ENCODE data around the gene CACNA2D3. TPM values are rescaled to one million over a fixed set of nuclear protein-coding genes. Genes with fewer than 3 reads are reported as not detected.

Gene CACNA2D3
- total RNA-seq, 1 donor from 2014 or later = 3.6 TPM

GRCh38 chr3:54488297-54488696 lies 365.9 kb downstream of the CACNA2D3 start:
- no peak overlapping the region for H3K27ac ChIP-seq

GRCh38 chr3:54494209-54494608 lies 371.9 kb downstream of the CACNA2D3 start:
- ATAC-seq (no peak), DNase-seq (no peak)
- H3K4me1 ChIP-seq = no peaks in the 10 kb centered on the region
- TF ChIP-seq CTCF (IDR thresholded peaks at IDR 0.05) = no peak
- no peak overlapping the region for H3K4me3 ChIP-seq
- intact Hi-C loops (cut with DNase I) = no loop called here
- no peaks in the 10 kb centered on the region for H3K36me3 ChIP-seq
- H3K27ac ChIP-seq = no peak overlapping the region
- peaks cover 14% of the 10 kb centered on the region for H3K9me3 ChIP-seq
- H3K27me3 ChIP-seq (ENCODE audit: low read depth) = no peaks in the 10 kb centered on the region

More at GRCh38 chr3:54488297-54488696, 365.9 kb downstream of the CACNA2D3 start:
- ATAC-seq = no peak
- Histone ChIP-seq H3K4me3 (no peak overlapping the region), H3K27me3 (ENCODE audit: low read depth) (no peaks in the 10 kb centered on the region), H3K36me3 (no peaks in the 10 kb centered on the region), H3K4me1 (no peaks in the 10 kb centered on the region), H3K9me3 (no peaks in the 10 kb centered on the region)
- intact Hi-C loops (cut with DNase I) = no loop called here
- no peak for TF ChIP-seq CTCF (IDR thresholded peaks at IDR 0.05)
- no peak for DNase-seq

- DNase-seq = no peak
- no peaks in the 10 kb centered on the region for H3K36me3 ChIP-seq
- H3K27me3 ChIP-seq (ENCODE audit: low read depth) = no peaks in the 10 kb centered on the region
- no peaks in the 10 kb centered on the region for H3K9me3 ChIP-seq
- intact Hi-C loops (cut with DNase I) = no loop called here
- H3K4me1 ChIP-seq = no peaks in the 10 kb centered on the region
- no peak for ATAC-seq
- no peak for TF ChIP-seq CTCF (IDR thresholded peaks at IDR 0.05)
- no peak overlapping the region for H3K27ac ChIP-seq
- H3K4me3 ChIP-seq = no peak overlapping the region
These were observed 384.3 kb downstream of the CACNA2D3 start for GRCh38 chr3:54506603-54507002.

- intact Hi-C loops (cut with DNase I) = no loop called here
- TF ChIP-seq CTCF (IDR thresholded peaks at IDR 0.05) = no peak
These were observed 385.6 kb downstream of the CACNA2D3 start for GRCh38 chr3:54507876-54508460.

GRCh38 chr3:54510506-54510905 lies 388.2 kb downstream of the CACNA2D3 start:
- H3K36me3 ChIP-seq = no peaks in the 10 kb centered on the region
- DNase-seq (no peak), ATAC-seq (no peak)
- H3K27ac ChIP-seq = no peak overlapping the region
- intact Hi-C loops (cut with DNase I) = no loop called here
- no peak for TF ChIP-seq CTCF (IDR thresholded peaks at IDR 0.05)
- no peaks in the 10 kb centered on the region for H3K27me3 ChIP-seq (ENCODE audit: low read depth)
- H3K4me3 ChIP-seq = no peak overlapping the region
- H3K4me1 ChIP-seq = no peaks in the 10 kb centered on the region
- H3K9me3 ChIP-seq = no peaks in the 10 kb centered on the region

More at GRCh38 chr3:54507876-54508460, 385.6 kb downstream of the CACNA2D3 start:
- H3K4me1 ChIP-seq = no peaks in the 10 kb centered on the region
- H3K27me3 ChIP-seq (ENCODE audit: low read depth) = no peaks in the 10 kb centered on the region
- H3K36me3 ChIP-seq = no peaks in the 10 kb centered on the region
- no peak for ATAC-seq
- no peaks in the 10 kb centered on the region for H3K9me3 ChIP-seq
- no peak overlapping the region for H3K27ac ChIP-seq
- DNase-seq = no peak
- H3K4me3 ChIP-seq = no peak overlapping the region
